H9 (cell line): ENCODE results near the gene TDP2. TPM values are rescaled to one million over a fixed set of nuclear protein-coding genes. Genes with fewer than 3 reads are reported as not detected.

Experiments
- DNase-seq: peaks from one replicate; pipeline ENCODE4 v3.0.0-alpha.2; 2017
- H2AFZ ChIP-seq: one replicate; pipeline ENCODE4 v1.6.1; 2013; ENCODE audit warnings: mild to moderate bottlenecking, low read length, control low read depth, moderate library complexity
- H2AK5ac ChIP-seq: 2 replicates; pipeline ENCODE4 v1.6.1; 2013; ENCODE audit warnings: low read length, control low read depth, mixed read lengths; ENCODE audit not compliant: insufficient read length
- H2BK120ac ChIP-seq: one replicate; pipeline ENCODE4 v1.6.1; 2013; ENCODE audit warnings: low read depth, mild to moderate bottlenecking, low read length, control low read depth, inconsistent platforms; ENCODE audit not compliant: poor library complexity, severe bottlenecking
- H2BK12ac ChIP-seq: 2 replicates; pipeline ENCODE4 v1.6.1; 2013; ENCODE audit warnings: low read length, control low read depth, mixed read lengths, low read depth; ENCODE audit not compliant: insufficient read length
- H2BK15ac ChIP-seq: 2 replicates; pipeline ENCODE4 v1.6.1; 2013; ENCODE audit warnings: low read depth, low read length, control low read depth
- H2BK20ac ChIP-seq: one replicate; pipeline ENCODE4 v1.6.1; 2013; ENCODE audit warnings: low read depth, mild to moderate bottlenecking, low read length, control low read depth, inconsistent platforms; ENCODE audit not compliant: poor library complexity, severe bottlenecking
- H2BK5ac ChIP-seq: 2 replicates; pipeline ENCODE4 v1.6.1; 2013; ENCODE audit warnings: low read length, control low read depth, mixed read lengths; ENCODE audit not compliant: insufficient read length
- H3K14ac ChIP-seq: 2 replicates; pipeline ENCODE4 v1.6.1; 2013; ENCODE audit warnings: low read length, control low read depth; ENCODE audit not compliant: insufficient read depth
- H3K18ac ChIP-seq: 2 replicates; pipeline ENCODE4 v1.6.1; 2013; ENCODE audit warnings: low read depth, mild to moderate bottlenecking, mixed read lengths, low read length, control low read depth; ENCODE audit not compliant: insufficient read length
- H3K23ac ChIP-seq: 2 replicates; pipeline ENCODE4 v1.6.1; 2013; ENCODE audit warnings: low read length, control low read depth, mixed read lengths, low read depth; ENCODE audit not compliant: insufficient read length
- H3K23me2 ChIP-seq: 2 replicates; pipeline ENCODE4 v1.6.1; 2013; ENCODE audit warnings: low read depth, mild to moderate bottlenecking, mixed read lengths, low read length, control low read depth; ENCODE audit not compliant: insufficient read length, poor library complexity, severe bottlenecking
- H3K27ac ChIP-seq: 2 replicates; pipeline ENCODE4 v1.5.1; 2013; ENCODE audit warnings: low read length, control low read depth, mixed read lengths, low read depth; ENCODE audit not compliant: insufficient read length
- H3K27me3 ChIP-seq: 2 replicates; pipeline ENCODE4 v1.6.1; 2013; ENCODE audit warnings: low read length, control low read depth, inconsistent platforms; ENCODE audit not compliant: insufficient read depth
- H3K4ac ChIP-seq: 2 replicates; pipeline ENCODE4 v1.6.1; 2013; ENCODE audit warnings: low read depth, mild to moderate bottlenecking, control low read depth, inconsistent platforms, low read length, moderate library complexity
- H3K4me1 ChIP-seq: 2 replicates; pipeline ENCODE4 v1.6.1; 2013; ENCODE audit warnings: low read length, control low read depth, inconsistent platforms; ENCODE audit not compliant: insufficient read depth
- H3K4me2 ChIP-seq: 2 replicates; pipeline ENCODE4 v1.6.1; 2013; ENCODE audit warnings: low read length, control low read depth, mixed read lengths; ENCODE audit not compliant: insufficient read length, insufficient read depth
- H3K56ac ChIP-seq: 2 replicates; pipeline ENCODE4 v1.6.1; 2013; ENCODE audit warnings: low read depth, mild to moderate bottlenecking, mixed read lengths, low read length, control low read depth; ENCODE audit not compliant: insufficient read length
- H3K79me1 ChIP-seq: 2 replicates; pipeline ENCODE4 v1.6.1; 2013; ENCODE audit warnings: low read depth, mild to moderate bottlenecking, moderate library complexity, low read length, control low read depth, inconsistent platforms; ENCODE audit not compliant: insufficient read depth, poor library complexity, severe bottlenecking
- H3K79me2 ChIP-seq: 2 replicates; pipeline ENCODE4 v1.6.1; 2013; ENCODE audit warnings: low read length, control low read depth, inconsistent platforms; ENCODE audit not compliant: insufficient read depth
- H3K9ac ChIP-seq: 2 replicates; pipeline ENCODE4 v1.6.1; 2013; ENCODE audit warnings: low read length, control low read depth, mixed read lengths; ENCODE audit not compliant: insufficient read length; ENCODE audit errors: extremely low read depth
- H3K9me3 ChIP-seq: one replicate; pipeline ENCODE4 v1.6.1; 2013; ENCODE audit warnings: low read depth, low read length, inconsistent platforms; ENCODE audit not compliant: control insufficient read depth
- H3T11ph ChIP-seq: one replicate; pipeline ENCODE4 v1.6.1; 2013; ENCODE audit warnings: mild to moderate bottlenecking, low read length, control low read depth, inconsistent platforms
- H4K20me1 ChIP-seq: one replicate; pipeline ENCODE4 v1.6.1; 2013; ENCODE audit not compliant: control insufficient read depth, insufficient read length, insufficient read depth
- H4K5ac ChIP-seq: 2 replicates; pipeline ENCODE4 v1.6.1; 2013; ENCODE audit warnings: low read depth, mild to moderate bottlenecking, mixed read lengths, low read length, control low read depth; ENCODE audit not compliant: insufficient read length
- H4K8ac ChIP-seq: replicated peaks from 2 replicates; pipeline ENCODE4 v1.6.1; 2013; ENCODE audit warnings: low read length, control low read depth, mixed read lengths, low read depth; ENCODE audit not compliant: insufficient read length
- H4K91ac ChIP-seq: 2 replicates; pipeline ENCODE4 v1.6.1; 2013; ENCODE audit warnings: low read depth, mild to moderate bottlenecking, moderate library complexity, mixed read lengths, low read length, control low read depth; ENCODE audit not compliant: insufficient read length
- H3K27ac Mint-ChIP-seq, 3 experiments: 2 replicates in 2 of 3; 3 replicates in 1 of 3; pipeline ENCODE4 v1.8.0; 2020 to 2021; ENCODE audit warnings: mixed read lengths in 3 of 3, mild to moderate bottlenecking in 1 of 3, moderate library complexity in 1 of 3
- H3K27me3 Mint-ChIP-seq: 2 replicates; pipeline ENCODE4 v1.8.0; 2021; ENCODE audit warnings: low read depth, mild to moderate bottlenecking, moderate library complexity, mixed read lengths
- H3K36me3 Mint-ChIP-seq, 3 experiments: 2 replicates in 2 of 3; 3 replicates in 1 of 3; pipeline ENCODE4 v1.8.0; 2020 to 2021; ENCODE audit warnings: low read depth in 3 of 3, mixed read lengths in 3 of 3; ENCODE audit not compliant: insufficient read depth in 1 of 3
- H3K4me1 Mint-ChIP-seq, 2 experiments: 2 replicates each; pipeline ENCODE4 v1.8.0; 2020; ENCODE audit warnings: mixed read lengths in 2 of 2
- H3K4me3 Mint-ChIP-seq, 2 experiments: 2 replicates in 1 of 2; 3 replicates in 1 of 2; pipeline ENCODE4 v1.8.0; 2020 to 2021; ENCODE audit warnings: mild to moderate bottlenecking in 2 of 2, mixed read lengths in 2 of 2, moderate library complexity in 1 of 2
- H3K9me3 Mint-ChIP-seq, 2 experiments: 2 replicates in 1 of 2; 3 replicates in 1 of 2; pipeline ENCODE4 v1.8.0; 2020; ENCODE audit warnings: mild to moderate bottlenecking in 2 of 2, mixed read lengths in 2 of 2, moderate library complexity in 1 of 2
- WGBS: extraction: QIAGEN DNeasy Blood & Tissue Kit; methylation state at CpG from one replicate; pipeline ENCODE4 v1.1.7; 2013; ENCODE audit warnings: missing lambda C conversion rate, low lambda C conversion rate, mixed read lengths; ENCODE audit not compliant: insufficient read length; ENCODE audit errors: extremely low coverage; 5-methylcytosine and 5-hydroxymethylcytosine counted together
- total RNA-seq: library from RNA; stranded (reverse); gene quantifications from 2 replicates; pipeline ENCODE4 v1.2.1, GENCODE V29; 2021
- TF ChIP-seq, protein P1 (sequence below): fragments of 200-600 bp; sonication (generic); conservative IDR thresholded peaks from 3 replicates; pipeline ENCODE4 v1.8.0; 2021; ENCODE audit warnings: antibody characterized with exemption, mild to moderate bottlenecking

The TDP2 gene
- total RNA-seq, 1 experiment from 2014 or later = 55.6 TPM

DNA sequence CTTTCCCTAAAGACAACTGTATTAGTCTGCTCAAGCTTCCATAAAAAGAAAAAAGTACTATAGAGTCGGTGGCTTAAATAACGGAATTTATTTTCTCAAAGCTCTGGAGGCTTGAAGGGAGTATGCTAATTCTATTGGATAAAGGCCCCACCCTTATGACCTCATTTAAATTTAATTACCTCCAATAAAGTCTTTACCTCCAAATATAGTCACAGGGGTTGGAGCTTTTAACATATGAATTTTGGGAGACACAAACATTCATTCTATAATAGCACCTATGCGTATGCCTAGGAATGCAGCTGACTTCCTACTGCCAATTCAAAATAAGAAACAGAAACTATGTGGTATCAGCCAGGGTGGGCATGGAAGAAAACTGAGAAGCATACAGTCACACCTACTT is 46.1 kb downstream of the TDP2 start:
- Histone ChIP-seq H3K4me2 (no peak overlapping the region), H3K14ac (no peak overlapping the region), H3K79me2 (no peaks in the 10 kb centered on the region), H2AFZ (no peak overlapping the region), H2AK5ac (no peak overlapping the region), H3K23ac (no peak overlapping the region), H3K23me2 (no peaks in the 10 kb centered on the region), H3K56ac (no peak overlapping the region), H4K8ac (no peak overlapping the region), H2BK12ac (no peak overlapping the region), H3K9me3 (no peaks in the 10 kb centered on the region), H3K4me1 (no peaks in the 10 kb centered on the region), H4K91ac (no peak overlapping the region), H2BK15ac (no peak overlapping the region), H2BK20ac (no peak overlapping the region), H3K9ac (no peak overlapping the region), H3K79me1 (no peaks in the 10 kb centered on the region), H3T11ph (no peak overlapping the region), H2BK120ac (no peak overlapping the region), H3K27me3 (no peaks in the 10 kb centered on the region), H3K4ac (no peak overlapping the region), H4K20me1 (no peaks in the 10 kb centered on the region), H3K27ac (no peak overlapping the region), H4K5ac (no peak overlapping the region), H2BK5ac (no peak overlapping the region), H3K18ac (no peak overlapping the region)
- Mint-ChIP-seq H3K27me3 (no peaks in the 10 kb centered on the region), H3K4me3 (no peak overlapping the region), H3K36me3 (no peaks in the 10 kb centered on the region), H3K27ac (no peak overlapping the region), H3K9me3 (no peaks in the 10 kb centered on the region), H3K4me1 (peaks cover 0 to 9% of the 10 kb centered on the region in 2 experiments; a peak in 1 of 4 replicates)
- WGBS = no CpG with 5 or more reads among the region's 3 CpGs
- TF ChIP-seq, protein P1, sequence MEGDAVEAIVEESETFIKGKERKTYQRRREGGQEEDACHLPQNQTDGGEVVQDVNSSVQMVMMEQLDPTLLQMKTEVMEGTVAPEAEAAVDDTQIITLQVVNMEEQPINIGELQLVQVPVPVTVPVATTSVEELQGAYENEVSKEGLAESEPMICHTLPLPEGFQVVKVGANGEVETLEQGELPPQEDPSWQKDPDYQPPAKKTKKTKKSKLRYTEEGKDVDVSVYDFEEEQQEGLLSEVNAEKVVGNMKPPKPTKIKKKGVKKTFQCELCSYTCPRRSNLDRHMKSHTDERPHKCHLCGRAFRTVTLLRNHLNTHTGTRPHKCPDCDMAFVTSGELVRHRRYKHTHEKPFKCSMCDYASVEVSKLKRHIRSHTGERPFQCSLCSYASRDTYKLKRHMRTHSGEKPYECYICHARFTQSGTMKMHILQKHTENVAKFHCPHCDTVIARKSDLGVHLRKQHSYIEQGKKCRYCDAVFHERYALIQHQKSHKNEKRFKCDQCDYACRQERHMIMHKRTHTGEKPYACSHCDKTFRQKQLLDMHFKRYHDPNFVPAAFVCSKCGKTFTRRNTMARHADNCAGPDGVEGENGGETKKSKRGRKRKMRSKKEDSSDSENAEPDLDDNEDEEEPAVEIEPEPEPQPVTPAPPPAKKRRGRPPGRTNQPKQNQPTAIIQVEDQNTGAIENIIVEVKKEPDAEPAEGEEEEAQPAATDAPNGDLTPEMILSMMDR = no peak
- no peak for DNase-seq
